Stimulated activated CD8-positive, alpha-beta memory T cell treated with anti-CD3 and anti-CD28 coated beads, Interleukin-7, amount 100 ng/mL, for 24 hours (primary cell): ENCODE measurements around the gene CARNS1.
"Not testable (repeated sequence)": the region's sequence is repeated elsewhere in the genome, so short reads cannot be mapped to it uniquely, and the experiment has no call there.

ENCODE experiments used
- DNase-seq: peaks from one replicate; pipeline ENCODE4 v3.0.0-alpha.2; 2020; ENCODE audit warnings: low read depth

CARNS1 gene

DNA sequence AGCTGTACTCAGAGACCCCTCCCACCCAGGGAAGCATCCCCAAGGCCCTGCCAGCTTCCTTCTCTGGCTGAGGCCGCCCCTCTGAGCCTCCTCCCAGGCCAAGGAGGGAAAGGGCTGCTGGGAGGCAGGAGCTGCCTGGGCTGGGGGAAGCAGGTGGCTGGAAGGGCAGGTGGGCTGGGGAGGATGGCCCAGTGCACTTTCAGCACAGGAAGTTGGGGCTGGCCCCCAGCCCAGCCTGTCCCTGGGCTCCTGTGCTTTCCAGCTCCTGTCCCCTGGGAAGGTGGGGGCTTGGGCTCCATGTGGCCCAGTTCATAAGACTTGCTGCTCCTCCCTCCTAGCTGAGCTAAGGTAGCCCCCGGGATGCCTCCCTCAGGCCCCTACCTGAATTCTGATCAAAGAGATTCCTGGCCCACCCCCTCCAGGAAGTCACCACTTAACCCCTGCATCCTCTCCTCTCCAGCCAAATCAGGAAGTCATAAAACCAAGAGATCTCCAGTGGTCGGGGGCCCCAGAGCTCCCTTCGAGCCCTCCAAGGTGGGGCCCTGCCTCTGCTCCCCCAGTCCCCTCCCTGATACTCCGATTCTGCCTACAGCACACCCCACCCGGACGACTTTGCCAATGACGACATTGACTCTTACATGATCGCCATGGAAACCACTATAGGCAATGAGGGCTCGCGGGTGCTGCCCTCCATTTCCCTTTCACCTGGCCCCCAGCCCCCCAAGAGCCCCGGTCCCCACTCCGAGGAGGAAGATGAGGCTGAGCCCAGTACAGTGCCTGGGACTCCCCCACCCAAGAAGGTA, 18.7 kb upstream of the CARNS1 start:
- DNase-seq: no peak

DNA sequence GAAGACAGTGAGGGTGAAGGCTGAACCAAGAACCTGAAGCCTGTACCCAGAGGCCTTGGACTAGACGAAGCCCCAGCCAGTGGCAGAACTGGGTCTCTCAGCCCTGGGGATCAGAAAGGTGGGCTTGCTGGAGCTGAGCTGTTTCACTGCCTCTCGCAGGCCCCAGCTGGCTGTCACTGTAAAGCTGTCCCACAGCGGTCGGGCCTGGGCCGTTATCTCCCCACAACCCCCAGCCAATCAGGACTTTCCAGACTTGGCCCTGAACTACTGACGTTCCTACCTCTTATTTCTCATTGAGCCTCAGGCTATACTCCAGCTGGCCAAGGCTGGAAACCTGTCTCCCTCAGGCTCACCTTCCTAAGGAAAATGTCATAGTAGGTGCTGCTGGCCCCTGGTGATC, 17.9 kb upstream of the CARNS1 start:
- DNase-seq: no peak

DNA sequence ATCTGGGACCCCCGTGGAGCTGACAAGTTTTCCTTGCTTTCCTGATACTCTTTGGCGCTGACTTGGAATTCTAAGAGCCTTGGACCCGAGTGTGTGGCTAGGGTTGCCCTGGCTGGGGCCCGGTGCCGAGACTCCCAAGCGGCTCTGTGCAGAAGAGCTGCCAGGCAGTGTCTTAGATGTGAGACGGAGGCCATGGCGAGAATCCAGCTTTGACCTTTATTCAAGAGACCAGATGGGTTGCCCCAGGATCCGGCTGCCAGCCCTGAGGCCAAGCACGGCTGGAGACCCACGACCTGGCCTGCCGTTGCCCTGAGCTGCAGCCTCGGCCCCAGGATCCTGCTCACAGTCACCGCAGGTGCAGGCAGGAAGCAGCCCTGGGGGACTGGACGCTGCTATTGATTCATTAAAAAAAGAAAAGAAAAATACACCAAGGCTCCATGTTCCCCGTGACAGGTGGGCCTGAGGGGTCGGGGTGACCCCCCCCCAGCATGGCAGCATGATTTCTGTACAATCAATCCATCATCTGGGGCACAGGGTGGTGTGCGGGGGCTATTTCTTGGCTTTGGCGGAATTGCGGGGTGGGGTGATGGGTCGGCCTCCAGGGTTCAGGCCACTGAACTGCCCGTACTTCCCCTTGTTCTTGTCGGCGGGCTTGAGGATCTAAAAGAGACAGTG, 17.4 kb upstream of the CARNS1 start:
- DNase-seq: no peak

DNA sequence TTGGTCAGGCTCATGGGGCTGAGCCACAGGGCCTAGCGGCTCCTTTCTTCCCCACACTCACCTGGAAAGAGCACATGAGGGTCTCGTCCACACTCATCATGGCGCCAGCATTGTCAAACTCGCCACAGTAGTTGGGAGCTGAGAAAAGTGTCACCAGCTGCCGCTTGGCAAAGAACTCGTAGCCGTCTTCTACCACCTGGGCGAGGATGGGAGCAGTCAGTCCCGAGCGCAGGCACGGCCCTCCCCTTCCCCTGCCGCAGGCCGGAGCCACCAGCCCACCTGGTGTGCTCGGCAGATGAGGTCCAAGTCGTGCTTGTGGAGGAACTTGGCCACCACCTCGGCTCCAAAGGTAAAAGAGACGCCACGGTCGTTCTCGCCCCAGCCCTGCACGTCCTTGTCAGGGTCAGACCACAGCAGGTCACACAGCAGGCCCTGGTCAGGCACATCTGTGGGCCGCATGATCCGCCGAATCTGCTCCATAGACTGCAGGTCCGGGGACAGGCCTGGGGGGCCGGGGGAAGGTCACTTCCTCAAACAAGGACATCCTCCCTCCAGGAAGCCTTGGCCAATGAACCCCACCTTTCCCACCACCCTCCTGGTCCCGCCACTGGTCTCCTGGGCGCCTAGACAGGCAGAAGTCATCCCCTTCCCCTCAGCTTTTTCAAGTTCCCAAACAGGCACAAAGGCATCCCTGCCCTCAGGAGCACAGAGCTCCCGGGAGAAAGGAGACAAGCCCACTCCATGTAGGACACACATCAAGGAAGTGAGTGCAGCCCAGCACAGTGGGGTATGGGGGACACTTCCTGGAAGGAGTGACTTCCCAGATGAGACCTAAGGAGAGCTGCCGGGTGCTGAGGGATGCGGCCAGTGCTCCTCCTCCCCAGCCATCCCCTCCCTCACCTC, 16.6 kb upstream of the CARNS1 start:
- no peak for DNase-seq

DNA sequence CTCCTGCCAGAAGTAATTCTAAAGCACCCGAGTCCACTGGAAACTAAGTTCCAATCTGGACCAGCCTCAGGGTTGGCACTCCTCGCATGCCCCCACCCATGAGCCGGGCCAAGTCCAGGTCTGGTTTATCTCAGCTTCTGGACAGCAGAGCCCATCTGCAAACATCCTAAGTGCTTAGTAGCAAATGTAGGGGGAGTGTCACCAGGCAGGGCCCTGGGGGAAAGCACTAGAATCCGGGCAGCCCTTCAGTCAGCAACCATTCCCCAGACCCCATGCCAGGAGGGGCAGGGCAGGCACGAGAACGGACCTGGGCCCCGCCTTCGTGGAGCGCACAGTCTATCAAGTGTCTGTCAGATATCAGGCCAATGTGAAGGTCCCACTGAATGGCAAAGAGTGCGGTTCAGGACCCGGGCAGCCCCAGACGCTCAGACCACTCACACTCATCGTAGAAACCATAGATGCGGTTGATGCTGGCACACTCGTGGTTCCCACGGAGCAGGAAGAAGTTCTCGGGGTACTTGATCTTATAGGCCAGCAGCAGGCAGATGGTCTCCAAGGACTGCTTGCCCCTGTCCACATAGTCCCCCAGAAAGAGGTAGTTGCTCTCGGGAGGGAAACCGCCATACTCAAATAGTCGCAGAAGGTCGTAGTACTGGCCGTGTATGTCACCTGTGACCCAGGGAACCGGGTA, 15.1 kb upstream of the CARNS1 start:
- no peak for DNase-seq

DNA sequence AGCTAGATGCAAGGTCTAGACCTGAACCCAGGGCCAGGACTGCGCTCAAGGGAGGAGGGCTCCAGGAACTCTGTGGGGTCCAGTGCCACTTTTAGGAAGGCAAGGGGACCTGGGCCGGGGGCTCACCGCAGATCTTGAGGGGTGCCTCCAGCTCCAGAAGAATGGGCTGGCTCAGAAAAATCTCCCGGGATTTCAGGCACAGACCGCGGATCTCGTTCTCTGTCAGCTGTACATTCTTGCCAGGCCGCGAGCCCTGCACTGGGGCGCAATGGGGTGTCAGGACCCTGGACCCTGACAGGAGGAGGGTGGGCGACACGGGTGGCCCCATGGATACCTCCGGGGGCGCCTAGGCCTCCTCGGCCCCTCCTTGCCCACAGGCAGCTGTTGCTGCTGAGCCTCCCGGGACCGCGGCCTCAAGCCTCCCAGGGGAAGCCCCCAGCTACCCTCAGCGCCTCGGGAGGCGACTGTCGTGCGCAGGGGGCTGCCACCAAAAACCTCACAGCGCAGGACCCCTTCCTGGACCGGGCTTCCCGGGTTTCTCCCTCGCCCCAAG, 14.5 kb upstream of the CARNS1 start:
- no peak for DNase-seq

DNA sequence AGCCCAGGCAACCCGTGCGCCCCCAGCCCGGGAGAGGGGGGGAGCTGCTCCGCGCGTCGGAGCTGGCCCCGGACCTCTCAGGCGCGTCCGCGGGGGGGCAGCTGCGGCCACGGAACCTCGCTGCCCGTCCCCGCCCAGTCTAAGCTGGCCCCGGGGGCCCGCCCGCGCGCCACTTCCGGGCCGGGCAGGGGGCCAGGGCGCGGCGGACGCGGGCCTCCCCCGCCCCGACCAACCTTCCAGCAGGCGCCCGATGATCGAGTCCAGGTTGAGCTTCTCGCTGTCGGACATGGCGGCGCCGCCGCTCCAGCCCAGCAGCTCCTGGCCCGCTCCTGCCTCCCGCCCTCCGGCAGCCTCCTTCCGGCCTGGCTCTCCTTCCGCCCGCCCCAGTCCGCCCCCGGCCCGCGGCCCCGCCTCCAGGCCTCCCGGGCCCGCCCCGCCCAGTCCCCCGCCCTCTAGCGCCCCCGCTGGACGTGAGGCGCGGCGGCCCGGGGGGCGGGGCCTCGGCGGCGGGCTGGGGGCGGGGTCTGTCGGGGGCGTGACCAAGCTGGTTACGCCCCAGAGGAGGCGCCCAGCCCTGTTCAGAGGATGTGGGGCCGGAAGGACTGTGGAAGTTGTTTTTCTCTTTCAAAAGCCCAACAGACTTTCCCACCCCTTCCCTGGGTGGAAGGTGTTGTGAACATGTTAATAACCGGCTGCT, 13.8 kb upstream of the CARNS1 start, which contains the start of gene PPP1CA:
Gene PPP1CA, minus strand, starts transcription at position 364 of the 697 bp plus-strand sequence. Its CDS starts 76 bp downstream, at position 288.
- DNase-seq: peak; percentile 78

DNA sequence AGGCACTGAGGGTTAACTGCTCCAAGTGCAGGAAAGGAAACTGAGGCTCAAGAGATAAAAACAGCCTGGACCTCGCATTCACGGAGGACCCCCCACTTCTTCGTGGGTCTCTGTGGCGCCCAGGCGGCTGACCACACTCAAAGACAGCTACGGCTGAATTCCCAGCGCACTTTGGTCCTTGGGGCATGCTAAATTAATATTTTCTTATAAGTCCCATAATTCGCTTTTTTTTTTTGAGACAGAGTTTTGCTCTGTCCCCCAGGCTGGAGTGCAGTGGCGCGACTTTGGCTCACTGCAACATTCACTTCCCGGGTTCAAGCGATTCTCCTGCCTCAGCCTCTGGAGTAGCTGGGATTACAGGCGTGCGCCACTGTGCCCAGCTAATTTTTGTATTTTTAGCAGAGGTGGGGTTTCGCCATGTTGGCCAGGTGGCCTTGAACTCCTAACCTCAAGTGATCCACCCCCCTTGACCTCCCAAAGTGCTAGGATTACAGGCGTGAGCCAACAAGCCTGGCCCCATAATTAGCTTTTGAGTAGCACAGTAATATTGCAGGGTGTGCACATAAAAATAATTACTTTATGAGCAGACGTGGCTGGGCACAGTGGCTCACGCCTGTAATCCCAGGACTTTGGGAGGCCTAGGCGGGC, 13.2 kb upstream of the CARNS1 start:
- not testable (repeated sequence) for DNase-seq

DNA sequence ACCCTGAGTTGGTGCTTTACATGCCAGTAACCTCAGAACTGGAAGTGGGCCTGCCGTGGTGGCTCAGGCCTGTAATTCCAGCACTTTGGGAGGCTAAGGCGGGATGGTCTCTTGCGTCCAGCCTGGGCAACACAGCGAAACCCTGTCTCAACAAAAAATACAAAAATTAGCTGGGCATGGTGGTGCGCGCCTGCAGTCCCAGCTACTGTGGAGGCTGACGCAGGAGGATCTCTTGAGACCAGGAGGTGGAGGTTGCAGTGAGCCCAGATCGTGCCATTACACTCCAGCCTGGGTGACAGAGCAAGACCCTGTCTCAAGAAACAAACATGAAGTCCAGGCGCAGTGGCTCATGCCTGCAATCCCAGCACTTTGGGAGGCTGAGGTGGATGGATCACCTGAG, 12.4 kb upstream of the CARNS1 start:
- DNase-seq: not testable (repeated sequence)

DNA sequence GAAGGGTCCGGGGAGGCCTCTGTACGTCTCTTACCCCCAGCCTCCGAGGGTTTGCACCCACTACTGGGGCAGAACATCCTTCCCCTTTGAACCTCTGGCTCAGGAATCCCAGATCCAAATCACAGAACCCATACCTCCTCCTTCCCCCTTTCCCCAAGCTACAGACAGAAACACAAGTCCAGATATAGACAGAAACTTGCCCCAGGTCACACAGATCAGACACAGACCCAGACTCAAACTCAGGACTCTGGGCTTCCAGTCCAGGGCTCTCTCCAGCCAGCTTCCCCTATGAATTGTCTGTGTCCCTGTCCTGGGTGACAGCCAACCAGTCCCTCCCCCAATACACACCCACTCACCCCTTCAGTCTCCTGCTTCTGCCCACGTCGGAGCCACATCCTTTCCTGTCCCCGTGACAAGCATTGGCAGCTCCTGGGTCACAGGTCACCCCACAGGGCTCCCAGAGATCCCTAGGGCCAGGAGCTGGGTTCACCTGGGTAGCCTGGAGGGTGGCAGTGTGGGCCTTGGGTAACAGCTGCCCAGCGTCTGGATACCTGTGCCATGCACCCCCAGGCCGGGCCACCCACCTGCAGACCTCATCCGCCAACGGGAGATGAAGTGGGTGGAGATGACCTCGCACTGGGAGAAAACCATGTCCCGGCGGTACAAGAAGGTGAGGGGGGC, 10.8 kb upstream of the CARNS1 start:
- no peak for DNase-seq

DNA sequence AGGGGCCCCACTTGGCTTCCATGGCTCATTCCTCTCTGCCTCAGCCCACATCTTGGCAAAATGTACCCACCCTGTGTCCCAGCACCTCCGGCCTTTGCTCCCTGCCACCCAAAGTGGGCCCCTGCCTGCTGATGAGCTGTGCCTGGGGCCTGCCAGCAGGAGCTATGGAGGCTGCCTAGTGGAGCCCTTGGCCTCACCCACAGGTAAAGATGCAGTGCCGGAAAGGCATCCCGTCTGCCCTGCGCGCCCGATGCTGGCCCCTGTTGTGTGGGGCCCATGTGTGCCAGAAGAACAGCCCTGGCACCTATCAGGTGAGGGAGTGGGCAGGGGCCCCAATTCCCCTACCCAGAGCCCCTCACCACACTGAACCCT, 10.3 kb upstream of the CARNS1 start:
- no peak for DNase-seq

DNA sequence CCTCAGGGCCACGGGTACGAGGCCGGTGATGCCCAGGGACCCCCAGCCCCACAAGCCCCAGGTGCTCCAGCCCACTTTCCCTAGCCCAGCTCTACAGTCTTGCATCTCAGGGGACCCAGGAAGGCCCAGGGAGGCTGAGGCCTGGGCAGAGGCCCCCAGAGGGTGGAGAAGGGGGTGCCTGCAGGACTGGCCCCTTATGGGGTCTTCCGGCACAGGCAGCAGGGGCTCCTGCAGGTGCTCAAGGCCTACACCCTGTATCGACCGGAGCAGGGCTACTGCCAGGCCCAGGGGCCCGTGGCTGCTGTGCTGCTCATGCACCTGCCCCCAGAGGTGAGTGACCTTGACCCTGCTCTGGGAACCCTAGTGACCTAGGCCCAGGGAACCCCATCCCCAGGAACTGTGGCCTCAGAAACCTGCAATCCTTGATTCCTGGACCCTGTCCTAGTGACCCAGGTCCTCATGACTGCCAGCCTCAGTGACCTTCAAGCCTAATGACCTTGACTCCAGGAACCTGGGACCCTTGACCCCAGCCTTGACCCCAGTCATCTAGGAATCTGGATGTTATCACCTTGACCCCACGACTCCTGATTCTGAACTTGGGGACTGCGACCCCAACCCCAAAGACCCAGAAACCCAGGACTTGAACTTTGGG, 9.7 kb upstream of the CARNS1 start:
- no peak for DNase-seq

DNA sequence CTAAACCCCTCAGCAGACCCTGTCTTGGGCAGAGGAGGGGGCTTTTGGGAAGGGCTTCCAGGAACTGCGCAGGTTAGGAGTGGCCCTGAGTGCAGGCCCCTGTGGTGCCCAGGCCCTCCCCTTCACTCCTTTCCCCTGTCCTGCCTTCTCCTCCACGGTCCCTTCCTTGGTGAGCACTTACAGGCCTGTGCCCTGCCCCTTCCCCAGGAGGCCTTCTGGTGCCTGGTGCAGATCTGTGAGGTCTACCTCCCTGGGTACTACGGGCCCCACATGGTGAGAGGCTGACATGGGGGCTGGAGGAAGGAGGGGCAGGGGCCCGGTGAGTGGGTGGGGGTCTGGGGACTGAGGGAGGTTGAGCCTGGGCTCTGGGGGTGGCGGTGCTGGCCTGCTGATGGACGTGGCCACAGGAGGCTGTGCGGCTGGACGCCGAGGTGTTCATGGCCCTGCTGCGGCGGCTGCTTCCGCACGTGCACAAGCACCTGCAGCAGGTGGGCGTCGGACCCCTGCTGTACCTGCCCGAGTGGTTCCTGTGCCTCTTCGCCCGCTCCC, 9.0 kb upstream of the CARNS1 start:
- no peak for DNase-seq

DNA sequence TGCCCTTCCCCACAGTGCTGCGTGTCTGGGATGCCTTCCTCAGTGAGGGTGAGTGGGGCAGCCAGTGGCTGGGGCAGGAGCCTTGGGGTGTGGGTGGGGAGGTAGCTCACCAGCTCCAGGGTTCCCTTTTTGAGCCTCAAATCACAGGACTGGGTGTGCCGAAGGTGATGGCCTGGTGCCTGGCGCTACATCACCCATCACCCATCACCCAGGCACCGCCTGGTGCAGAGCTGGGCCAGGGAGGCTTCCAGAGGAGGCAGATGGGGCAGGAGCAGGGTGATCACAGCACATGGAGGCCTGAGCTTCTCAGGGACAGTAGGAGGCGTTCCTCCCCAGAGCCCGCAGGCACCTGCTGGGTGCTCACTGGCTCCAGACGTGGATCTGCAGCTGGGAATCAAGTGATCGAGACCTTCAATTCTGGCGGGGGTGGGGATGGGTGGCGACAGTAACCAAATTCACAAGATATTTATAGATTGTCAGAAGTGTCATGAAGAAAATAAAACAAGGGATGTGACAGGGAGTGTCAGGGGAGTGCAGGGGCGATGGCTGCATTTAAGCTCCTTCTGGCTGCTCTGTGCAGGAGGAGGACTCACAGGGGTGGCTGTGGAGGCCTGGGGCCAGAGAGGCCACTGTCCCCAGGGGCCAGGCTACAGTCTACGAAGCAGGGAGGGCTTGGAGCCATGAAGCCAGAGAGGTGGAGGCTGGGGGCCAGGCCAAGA, 8.3 kb upstream of the CARNS1 start:
- DNase-seq: no peak

DNA sequence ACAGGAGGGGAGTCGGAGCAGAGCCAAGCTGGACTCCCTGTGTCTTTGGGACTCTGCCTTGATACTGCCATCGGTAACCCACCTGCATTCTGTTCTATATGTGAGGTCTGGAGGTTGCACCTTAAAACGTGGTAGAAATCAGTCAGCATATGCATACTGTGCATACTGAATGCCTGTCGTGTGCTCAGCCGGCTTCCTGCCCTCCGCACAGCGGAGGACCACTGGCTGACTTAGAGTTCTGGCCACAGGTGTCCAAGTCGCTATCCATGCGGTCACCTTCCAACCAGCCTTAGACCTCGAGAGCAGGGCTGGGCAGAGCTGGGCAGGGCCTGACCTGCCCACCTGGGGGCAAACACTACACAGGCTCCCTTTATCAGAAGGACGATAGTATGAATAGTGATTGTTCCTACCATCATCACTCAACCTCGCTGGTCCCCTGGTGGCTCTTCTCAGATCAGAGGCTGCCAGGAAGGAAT, 7.8 kb upstream of the CARNS1 start:
- no peak for DNase-seq

DNA sequence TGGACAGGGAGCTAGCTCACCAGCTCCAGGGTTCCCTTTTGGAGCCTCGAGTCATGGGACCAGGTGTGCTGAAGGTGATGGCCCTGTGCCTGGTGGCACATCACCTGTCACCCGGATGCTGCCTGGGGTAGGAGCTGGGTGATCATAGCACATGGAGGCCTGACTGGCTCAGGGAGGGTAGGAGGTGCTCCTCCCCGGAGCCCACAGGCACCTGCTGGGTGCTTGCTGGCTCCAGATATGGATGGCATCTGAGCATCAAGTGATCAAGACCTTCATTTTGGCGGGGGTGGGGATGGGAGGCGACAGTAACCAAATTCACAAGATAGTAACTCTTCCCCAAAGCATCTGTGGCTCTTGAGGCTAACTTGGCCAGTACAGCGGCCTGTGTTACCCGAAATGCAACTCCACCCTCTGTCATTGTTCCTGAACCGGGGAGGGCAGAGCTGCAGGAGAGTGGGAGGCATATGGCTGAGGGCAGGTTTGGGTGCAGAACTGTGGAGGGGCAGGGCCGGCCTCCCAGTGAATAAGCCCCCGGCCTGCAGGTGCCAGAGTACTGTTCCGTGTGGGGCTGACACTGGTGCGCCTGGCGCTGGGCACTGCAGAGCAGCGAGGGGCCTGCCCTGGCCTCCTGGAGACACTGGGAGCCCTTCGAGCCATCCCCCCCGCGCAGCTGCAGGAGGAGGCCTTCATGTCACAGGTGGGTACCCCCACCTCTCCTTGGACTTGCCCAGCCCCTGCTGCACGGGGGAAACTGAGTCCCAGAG, 6.9 kb upstream of the CARNS1 start:
- DNase-seq: no peak

DNA sequence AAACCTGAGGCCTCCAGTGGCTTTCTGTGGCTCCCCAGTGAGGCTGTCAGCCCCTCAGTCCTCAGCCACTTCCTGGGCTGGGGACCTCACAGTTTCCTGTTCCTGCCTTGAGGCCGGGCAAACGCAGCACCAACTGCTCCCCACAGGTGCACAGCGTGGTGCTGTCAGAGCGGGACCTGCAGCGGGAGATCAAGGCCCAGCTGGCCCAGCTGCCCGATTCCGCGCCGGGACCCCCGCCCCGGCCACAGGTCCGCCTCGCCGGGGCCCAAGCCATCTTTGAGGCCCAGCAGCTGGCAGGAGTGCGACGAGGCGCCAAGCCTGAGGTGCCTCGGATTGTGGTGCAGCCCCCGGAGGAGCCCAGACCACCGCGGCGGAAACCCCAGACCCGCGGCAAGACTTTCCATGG, 6.2 kb upstream of the CARNS1 start:
- DNase-seq: no peak
